ENCODE data around the gene HTT-AS.

DNA sequence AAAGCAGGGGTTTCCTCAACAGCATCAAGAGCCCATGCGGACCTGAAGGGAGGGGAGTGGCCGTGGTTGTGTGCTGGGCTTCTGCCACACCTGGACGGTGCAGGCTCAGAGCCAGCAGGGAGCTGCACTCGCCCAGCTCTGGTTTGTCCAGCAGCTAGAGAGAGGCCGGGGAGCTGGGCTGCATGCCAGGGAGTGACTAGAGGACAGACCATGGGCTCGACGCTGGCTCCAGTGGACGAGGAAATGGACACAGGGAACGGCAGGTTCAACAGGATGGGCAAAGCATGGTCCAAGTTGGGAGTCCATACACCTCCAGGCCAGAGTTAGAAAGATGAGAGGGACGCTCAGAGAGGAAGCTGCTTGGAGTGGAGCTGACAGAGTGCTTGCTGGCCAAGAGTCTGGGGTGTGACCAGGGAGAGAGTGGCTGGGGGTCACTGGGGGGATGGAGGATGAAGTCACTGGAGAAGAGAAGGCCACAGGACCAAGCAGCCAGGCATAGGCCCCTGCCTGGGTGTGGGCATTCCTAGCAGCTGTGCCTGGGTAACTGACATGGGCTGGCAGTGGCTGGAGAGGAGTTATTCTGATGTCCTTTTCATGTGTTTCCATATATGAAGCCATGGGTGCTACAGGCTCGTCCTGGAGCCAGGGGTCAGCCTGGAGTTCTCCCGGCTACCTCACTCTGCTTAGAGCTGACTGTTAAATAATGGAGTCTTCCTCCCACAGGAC lies 42.8 kb downstream of the HTT-AS start:
- TF ChIP-seq, protein P1, sequence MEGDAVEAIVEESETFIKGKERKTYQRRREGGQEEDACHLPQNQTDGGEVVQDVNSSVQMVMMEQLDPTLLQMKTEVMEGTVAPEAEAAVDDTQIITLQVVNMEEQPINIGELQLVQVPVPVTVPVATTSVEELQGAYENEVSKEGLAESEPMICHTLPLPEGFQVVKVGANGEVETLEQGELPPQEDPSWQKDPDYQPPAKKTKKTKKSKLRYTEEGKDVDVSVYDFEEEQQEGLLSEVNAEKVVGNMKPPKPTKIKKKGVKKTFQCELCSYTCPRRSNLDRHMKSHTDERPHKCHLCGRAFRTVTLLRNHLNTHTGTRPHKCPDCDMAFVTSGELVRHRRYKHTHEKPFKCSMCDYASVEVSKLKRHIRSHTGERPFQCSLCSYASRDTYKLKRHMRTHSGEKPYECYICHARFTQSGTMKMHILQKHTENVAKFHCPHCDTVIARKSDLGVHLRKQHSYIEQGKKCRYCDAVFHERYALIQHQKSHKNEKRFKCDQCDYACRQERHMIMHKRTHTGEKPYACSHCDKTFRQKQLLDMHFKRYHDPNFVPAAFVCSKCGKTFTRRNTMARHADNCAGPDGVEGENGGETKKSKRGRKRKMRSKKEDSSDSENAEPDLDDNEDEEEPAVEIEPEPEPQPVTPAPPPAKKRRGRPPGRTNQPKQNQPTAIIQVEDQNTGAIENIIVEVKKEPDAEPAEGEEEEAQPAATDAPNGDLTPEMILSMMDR (IDR thresholded peaks at IDR 0.05; ENCODE audit: poor library complexity) = no peak
- TF ChIP-seq EZH2 (IDR thresholded peaks at IDR 0.05; ENCODE audit: borderline replicate concordance) = no peak
- TF ChIP-seq EZH2phosphoT487 (IDR thresholded peaks at IDR 0.05; ENCODE audit: low read depth, severe bottlenecking, unreplicated experiment) = no peak

All from hepatocyte (in vitro differentiated cells).